Esophagus squamous epithelium (tissue), 5 donors: ENCODE measurements around the gene NEMF. TPM values are rescaled to one million over a fixed set of nuclear protein-coding genes. Genes with fewer than 3 reads are reported as not detected.

Experiments
- DNase-seq: peaks from one replicate; lab custom pipeline; 2025; lab: John Stamatoyannopoulos, UW
- H3K27ac ChIP-seq, 4 donors: fragments of 200-600 bp; sonication (generic); one replicate each; pipeline ENCODE4 v1.5.1; 2016 to 2019; ENCODE audit warnings: mild to moderate bottlenecking in 1 of 4
- H3K27me3 ChIP-seq, 4 donors: fragments of 200-600 bp; sonication (generic); 1 replicate in 3 of 4; 2 replicates in 1 of 4; pipeline versions ENCODE4 v1.5.1 to v1.6.0; 2017 to 2021; ENCODE audit warnings: antibody characterized with exemption in 1 of 4
- H3K36me3 ChIP-seq, 3 donors: fragments of 200-600 bp; sonication (generic); one replicate each; pipeline ENCODE4 v1.5.1; 2016 to 2019
- H3K4me1 ChIP-seq, 3 donors: fragments of 200-600 bp; sonication (generic); one replicate each; pipeline ENCODE4 v1.5.1; 2017 to 2019
- H3K4me3 ChIP-seq, 4 donors: fragments of 200-600 bp; sonication (generic); 1 replicate in 3 of 4; 2 replicates in 1 of 4; pipeline ENCODE4 v1.5.1; 2016 to 2019; ENCODE audit warnings: mild to moderate bottlenecking in 2 of 4, moderate library complexity in 1 of 4
- H3K9me3 ChIP-seq, 3 donors: fragments of 200-600 bp; sonication (generic); one replicate each; pipeline ENCODE4 v1.5.1; 2016 to 2019
- CTCF ChIP-seq, 6 experiments: fragments of 450-650 bp in 4 of 6; fragments of 200-600 bp in 2 of 6; sonication (generic) in 2 of 6; IDR thresholded peaks; one replicate each; pipeline ENCODE4 v1.5.1; 2016 to 2019; ENCODE audit warnings: antibody characterized with exemption in 6 of 6, mild to moderate bottlenecking in 4 of 6, moderate library complexity in 4 of 6
- POLR2A ChIP-seq, 4 donors: fragments of 450-650 bp; IDR thresholded peaks; one replicate each; pipeline ENCODE4 v1.6.1; 2017; ENCODE audit warnings: antibody characterized with exemption in 4 of 4, mild to moderate bottlenecking in 4 of 4, moderate library complexity in 3 of 4
- WGBS, 2 donors: methylation state at CpG; one replicate each; pipeline ENCODE4 v1.1.5; 2018; 5-methylcytosine and 5-hydroxymethylcytosine counted together
- intact Hi-C: fragments of 100-400 bp; cut with DNase I; formaldehyde crosslinking; loops from one replicate; pipeline ENCODE4 v1.15.0; 2022
- total RNA-seq, 4 donors: library from RNA; depleted of rRNA; stranded (reverse); fragments of >200 nt; gene quantifications; one replicate each; pipeline ENCODE4 v1.1.0, GENCODE V29; 2016
- donor health status: DM: yes; HTN: yes; CAD: no.

The NEMF gene
- total RNA-seq, 4 donors from 2014 or later: 36.4 to 89.8 (median 59.9) TPM

- no peaks in the 10 kb centered on the region for H3K27me3 ChIP-seq
- intact Hi-C loops: loop anchor here (5.0 kb wide), 1 partner anchor 135 kb away; no protein-coding TSS in a partner anchor
Measured at GRCh38 chr14:49767571-49768300, 84.9 kb downstream of the NEMF start, which contains the start of gene KLHDC2. KLHDC2 (plus strand) TSS chr14:49768153; CDS start chr14:49768469, 316 bp downstream.

GRCh38 chr14:49767270-49767570 is 85.4 kb downstream of the NEMF start:
- 0 to 3% methylated on average over 7 to 9 of the region's 9 CpGs for WGBS, 2 donors
- peak overlapping the region; percentile 80 to 99 (median 93) for H3K4me3 ChIP-seq
- H3K4me1 ChIP-seq: peaks cover 12 to 41% (median 19%) of the 10 kb centered on the region in 3 donors
- peaks cover 0 to 8% (median 0%) of the 10 kb centered on the region in 3 donors for H3K36me3 ChIP-seq
- TF ChIP-seq CTCF (IDR thresholded peaks at IDR 0.05): no peak
- TF ChIP-seq POLR2A (IDR thresholded peaks at IDR 0.05): peak in 1 of 4 donors; percentile 22
- H3K27me3 ChIP-seq: no peaks in the 10 kb centered on the region
- intact Hi-C loops: loop anchor here (5.0 kb wide), 1 partner anchor 135 kb away; no protein-coding TSS in a partner anchor
- peak overlapping the region; percentile 94 to 100 (median 97) for H3K27ac ChIP-seq
- no peaks in the 10 kb centered on the region for H3K9me3 ChIP-seq
- no peak for DNase-seq

More at GRCh38 chr14:49767571-49768300, 84.9 kb downstream of the NEMF start, which contains the start of gene KLHDC2:
- Histone ChIP-seq H3K36me3 (peaks cover 0 to 14% (median 0%) of the 10 kb centered on the region in 3 donors), H3K27ac (peak within 1 kb of the TSS; percentile 94 to 100 (median 97)), H3K4me1 (peaks cover 12 to 41% (median 19%) of the 10 kb centered on the region in 3 donors), H3K4me3 (peak within 1 kb of the TSS; percentile 80 to 99 (median 93)), H3K9me3 (no peaks in the 10 kb centered on the region)
- TF ChIP-seq POLR2A (IDR thresholded peaks at IDR 0.05) (peak in 3 of 4 donors; percentile 91 to 98 (median 98)), CTCF (IDR thresholded peaks at IDR 0.05) (peak in 4 of 6 experiments; percentile 7 to 35 (median 15))
- 0% methylated on average over 8 to 12 of the region's 86 CpGs for WGBS, 2 donors
- peak; percentile 39 for DNase-seq

GRCh38 chr14:49766839-49767238 is 85.7 kb downstream of the NEMF start:
- Histone ChIP-seq H3K36me3 (peaks cover 0 to 5% (median 0%) of the 10 kb centered on the region in 3 donors), H3K4me1 (peaks cover 12 to 41% (median 19%) of the 10 kb centered on the region in 3 donors), H3K27ac (peak overlapping the region; percentile 94 to 100 (median 97)), H3K27me3 (no peaks in the 10 kb centered on the region), H3K9me3 (no peaks in the 10 kb centered on the region), H3K4me3 (peak overlapping the region; percentile 80 to 99 (median 93))
- TF ChIP-seq POLR2A (IDR thresholded peaks at IDR 0.05) (no peak), CTCF (IDR thresholded peaks at IDR 0.05) (no peak)
- intact Hi-C loops: loop anchor here (5.0 kb wide), 1 partner anchor 135 kb away; no protein-coding TSS in a partner anchor
- 49 to 86% methylated on average over 6 to 8 of the region's 10 CpGs for WGBS, 2 donors
- DNase-seq: no peak

- Histone ChIP-seq H3K27ac (no peak overlapping the region), H3K4me1 (peaks cover 0 to 6% (median 2%) of the 10 kb centered on the region in 3 donors), H3K9me3 (no peaks in the 10 kb centered on the region), H3K4me3 (no peak overlapping the region), H3K27me3 (no peaks in the 10 kb centered on the region), H3K36me3 (no peaks in the 10 kb centered on the region)
- no peak for DNase-seq
- WGBS, 2 donors: 79 to 84% methylated on average over 6 of the region's 6 CpGs
- TF ChIP-seq CTCF (IDR thresholded peaks at IDR 0.05) (no peak), POLR2A (IDR thresholded peaks at IDR 0.05) (no peak)
- intact Hi-C loops: no loop called here
Measured at GRCh38 chr14:49761839-49762551, 90.6 kb downstream of the NEMF start.
